Measurements from ENCODE around the gene CDC42.
"Not testable (repeated sequence)": the region's sequence is repeated elsewhere in the genome, so short reads cannot be mapped to it uniquely, and the experiment has no call there.

The CDC42 gene

GRCh38 chr1:22052115-22053016, at the start of gene CDC42:
Gene CDC42 (plus strand): TSS chr1:22052709. CDS start chr1:22078479, 25,770 bp downstream.
- Histone ChIP-seq H3K4me3 (ENCODE audit: low read depth, low read length) (peak within 1 kb of the TSS; percentile 88), H3K9ac (ENCODE audit: low read depth, low read length) (peak within 1 kb of the TSS; percentile 95), H3K9me3 (ENCODE audit: control insufficient read depth, insufficient read depth, low read length) (no peaks in the 10 kb centered on the region), H3K36me3 (ENCODE audit: control insufficient read depth, insufficient read depth, low read length) (peaks cover 5% of the 10 kb centered on the region; the same call in 1 of the 2 replicates), H3K27me3 (ENCODE audit: control insufficient read depth, insufficient read depth, low read length) (no peaks in the 10 kb centered on the region), H3K4me1 (ENCODE audit: control insufficient read depth, insufficient read depth, low read length) (no peaks in the 10 kb centered on the region), H3K27ac (ENCODE audit: low read depth, low read length) (peak within 1 kb of the TSS; percentile 98)

- not testable (repeated sequence) for H3K9me3 ChIP-seq (ENCODE audit: control insufficient read depth, insufficient read depth, low read length); H3K27ac ChIP-seq (ENCODE audit: low read depth, low read length); H3K4me1 ChIP-seq (ENCODE audit: control insufficient read depth, insufficient read depth, low read length); H3K4me3 ChIP-seq (ENCODE audit: low read depth, low read length); H3K9ac ChIP-seq (ENCODE audit: low read depth, low read length); H3K27me3 ChIP-seq (ENCODE audit: control insufficient read depth, insufficient read depth, low read length); H3K36me3 ChIP-seq (ENCODE audit: control insufficient read depth, insufficient read depth, low read length)
Measured at GRCh38 chr1:22002875-22003274, 49.6 kb upstream of the CDC42 start.

- not testable (repeated sequence) for H3K4me1 ChIP-seq (ENCODE audit: control insufficient read depth, insufficient read depth, low read length); H3K9ac ChIP-seq (ENCODE audit: low read depth, low read length); H3K27ac ChIP-seq (ENCODE audit: low read depth, low read length); H3K4me3 ChIP-seq (ENCODE audit: low read depth, low read length); H3K36me3 ChIP-seq (ENCODE audit: control insufficient read depth, insufficient read depth, low read length); H3K27me3 ChIP-seq (ENCODE audit: control insufficient read depth, insufficient read depth, low read length); H3K9me3 ChIP-seq (ENCODE audit: control insufficient read depth, insufficient read depth, low read length)
Measured at GRCh38 chr1:22003959-22004358, 48.5 kb upstream of the CDC42 start.

GRCh38 chr1:22005261-22006149, 47.0 kb upstream of the CDC42 start:
- H3K9me3 ChIP-seq (ENCODE audit: control insufficient read depth, insufficient read depth, low read length); H3K9ac ChIP-seq (ENCODE audit: low read depth, low read length); H3K4me3 ChIP-seq (ENCODE audit: low read depth, low read length); H3K36me3 ChIP-seq (ENCODE audit: control insufficient read depth, insufficient read depth, low read length); H3K27me3 ChIP-seq (ENCODE audit: control insufficient read depth, insufficient read depth, low read length); H3K27ac ChIP-seq (ENCODE audit: low read depth, low read length); H3K4me1 ChIP-seq (ENCODE audit: control insufficient read depth, insufficient read depth, low read length): not testable (repeated sequence)

GRCh38 chr1:22006736-22007135, 45.8 kb upstream of the CDC42 start:
- H3K27ac ChIP-seq (ENCODE audit: low read depth, low read length); H3K9me3 ChIP-seq (ENCODE audit: control insufficient read depth, insufficient read depth, low read length); H3K9ac ChIP-seq (ENCODE audit: low read depth, low read length); H3K4me3 ChIP-seq (ENCODE audit: low read depth, low read length); H3K27me3 ChIP-seq (ENCODE audit: control insufficient read depth, insufficient read depth, low read length); H3K36me3 ChIP-seq (ENCODE audit: control insufficient read depth, insufficient read depth, low read length); H3K4me1 ChIP-seq (ENCODE audit: control insufficient read depth, insufficient read depth, low read length): not testable (repeated sequence)

- H3K27ac ChIP-seq (ENCODE audit: low read depth, low read length); H3K36me3 ChIP-seq (ENCODE audit: control insufficient read depth, insufficient read depth, low read length); H3K9ac ChIP-seq (ENCODE audit: low read depth, low read length); H3K4me1 ChIP-seq (ENCODE audit: control insufficient read depth, insufficient read depth, low read length); H3K4me3 ChIP-seq (ENCODE audit: low read depth, low read length); H3K9me3 ChIP-seq (ENCODE audit: control insufficient read depth, insufficient read depth, low read length); H3K27me3 ChIP-seq (ENCODE audit: control insufficient read depth, insufficient read depth, low read length): not testable (repeated sequence)
Measured at GRCh38 chr1:22007262-22007661, 45.2 kb upstream of the CDC42 start.

GRCh38 chr1:22009566-22009965, 42.9 kb upstream of the CDC42 start:
- not testable (repeated sequence) for H3K27me3 ChIP-seq (ENCODE audit: control insufficient read depth, insufficient read depth, low read length); H3K4me1 ChIP-seq (ENCODE audit: control insufficient read depth, insufficient read depth, low read length); H3K36me3 ChIP-seq (ENCODE audit: control insufficient read depth, insufficient read depth, low read length); H3K9ac ChIP-seq (ENCODE audit: low read depth, low read length); H3K27ac ChIP-seq (ENCODE audit: low read depth, low read length); H3K4me3 ChIP-seq (ENCODE audit: low read depth, low read length); H3K9me3 ChIP-seq (ENCODE audit: control insufficient read depth, insufficient read depth, low read length)

GRCh38 chr1:22012752-22013151, 39.8 kb upstream of the CDC42 start:
- not testable (repeated sequence) for H3K9me3 ChIP-seq (ENCODE audit: control insufficient read depth, insufficient read depth, low read length); H3K4me1 ChIP-seq (ENCODE audit: control insufficient read depth, insufficient read depth, low read length); H3K27me3 ChIP-seq (ENCODE audit: control insufficient read depth, insufficient read depth, low read length); H3K4me3 ChIP-seq (ENCODE audit: low read depth, low read length); H3K36me3 ChIP-seq (ENCODE audit: control insufficient read depth, insufficient read depth, low read length); H3K9ac ChIP-seq (ENCODE audit: low read depth, low read length); H3K27ac ChIP-seq (ENCODE audit: low read depth, low read length)

- H3K36me3 ChIP-seq (ENCODE audit: control insufficient read depth, insufficient read depth, low read length), result not testable (repeated sequence)
Measured at GRCh38 chr1:22014575-22015206, 37.8 kb upstream of the CDC42 start.

GRCh38 chr1:22018583-22019559, 33.6 kb upstream of the CDC42 start:
- Histone ChIP-seq H3K9ac (ENCODE audit: low read depth, low read length) (no peak overlapping the region), H3K9me3 (ENCODE audit: control insufficient read depth, insufficient read depth, low read length) (no peaks in the 10 kb centered on the region), H3K27me3 (ENCODE audit: control insufficient read depth, insufficient read depth, low read length) (no peaks in the 10 kb centered on the region), H3K4me3 (ENCODE audit: low read depth, low read length) (no peak overlapping the region), H3K27ac (ENCODE audit: low read depth, low read length) (no peak overlapping the region), H3K4me1 (ENCODE audit: control insufficient read depth, insufficient read depth, low read length) (peaks cover 2% of the 10 kb centered on the region; the same call in 1 of the 2 replicates), H3K36me3 (ENCODE audit: control insufficient read depth, insufficient read depth, low read length) (no peaks in the 10 kb centered on the region)

More at GRCh38 chr1:22014575-22015206, 37.8 kb upstream of the CDC42 start:
- H3K9me3 ChIP-seq (ENCODE audit: control insufficient read depth, insufficient read depth, low read length); H3K4me3 ChIP-seq (ENCODE audit: low read depth, low read length); H3K4me1 ChIP-seq (ENCODE audit: control insufficient read depth, insufficient read depth, low read length); H3K27me3 ChIP-seq (ENCODE audit: control insufficient read depth, insufficient read depth, low read length); H3K27ac ChIP-seq (ENCODE audit: low read depth, low read length); H3K9ac ChIP-seq (ENCODE audit: low read depth, low read length): not testable (repeated sequence)
